GM23338 (cell line): ENCODE data around the gene SERAC1. TPM values are rescaled to one million over a fixed set of nuclear protein-coding genes. Genes with fewer than 3 reads are reported as not detected.

Experiments
- ATAC-seq: fragments of 200-7000 bp; cut with Tn5 transposase; 3 replicates; pipeline ENCODE4 v1.9.1; 2020
- DNase-seq: peaks from one replicate; pipeline ENCODE4 v3.0.0-alpha.2; 2015; ENCODE audit warnings: low spot score
- H2AFZ ChIP-seq: fragments of 200-600 bp; sonication (generic); 2 replicates; pipeline ENCODE4 v1.8.0; 2016; ENCODE audit warnings: antibody characterized with exemption, mild to moderate bottlenecking, moderate library complexity
- H3F3A ChIP-seq: fragments of 200-600 bp; sonication (generic); replicated peaks from 2 replicates; pipeline ENCODE4 v1.8.0; 2017; ENCODE audit warnings: antibody characterized with exemption, mixed run types, low read depth
- H3K27ac ChIP-seq: fragments of 200-600 bp; sonication (generic); 2 replicates; pipeline ENCODE4 v1.6.1; 2016; ENCODE audit warnings: low read depth
- H3K27me3 ChIP-seq: fragments of 200-600 bp; sonication (generic); 2 replicates; pipeline ENCODE4 v1.8.0; 2016; ENCODE audit warnings: mild to moderate bottlenecking, mixed run types, moderate library complexity; ENCODE audit not compliant: insufficient read depth
- H3K36me3 ChIP-seq: fragments of 200-600 bp; sonication (generic); 2 replicates; pipeline ENCODE4 v1.8.0; 2016; ENCODE audit warnings: mild to moderate bottlenecking; ENCODE audit not compliant: insufficient read depth
- H3K4me1 ChIP-seq: fragments of 200-600 bp; sonication (generic); 2 replicates; pipeline ENCODE4 v1.8.0; 2016; ENCODE audit warnings: mild to moderate bottlenecking, moderate library complexity; ENCODE audit not compliant: insufficient read depth
- H3K4me2 ChIP-seq: fragments of 200-600 bp; sonication (generic); 2 replicates; pipeline ENCODE4 v1.7.1; 2017; ENCODE audit warnings: mixed run types
- H3K4me3 ChIP-seq: fragments of 200-600 bp; sonication (generic); 2 replicates; pipeline ENCODE4 v1.6.1; 2016; ENCODE audit warnings: mixed run types
- H3K79me2 ChIP-seq: fragments of 200-600 bp; sonication (generic); replicated peaks from 2 replicates; pipeline ENCODE4 v1.8.0; 2017; ENCODE audit warnings: mild to moderate bottlenecking; ENCODE audit not compliant: insufficient read depth
- H3K9me2 ChIP-seq: fragments of 200-600 bp; sonication (generic); 2 replicates; pipeline ENCODE4 v1.8.0; 2017; ENCODE audit not compliant: insufficient read depth
- H4K20me1 ChIP-seq: fragments of 200-600 bp; sonication (generic); replicated peaks from 2 replicates; pipeline ENCODE4 v1.8.0; 2017; ENCODE audit warnings: mild to moderate bottlenecking; ENCODE audit not compliant: insufficient read depth
- H3K27ac Mint-ChIP-seq: 2 replicates; pipeline ENCODE4 v1.8.0; 2020; ENCODE audit warnings: inconsistent platforms, mild to moderate bottlenecking, moderate library complexity, mixed read lengths
- H3K27me3 Mint-ChIP-seq: 3 replicates; pipeline ENCODE4 v1.8.0; 2022; ENCODE audit warnings: low read depth, mild to moderate bottlenecking, moderate library complexity, mixed read lengths, inconsistent platforms; ENCODE audit not compliant: insufficient read depth, poor library complexity
- H3K36me3 Mint-ChIP-seq: 3 replicates; pipeline ENCODE4 v1.8.0; 2021; ENCODE audit warnings: low read depth, mild to moderate bottlenecking, inconsistent platforms, moderate library complexity, mixed read lengths
- H3K4me1 Mint-ChIP-seq: 3 replicates; pipeline ENCODE4 v1.8.0; 2020; ENCODE audit warnings: mild to moderate bottlenecking, inconsistent platforms, mixed read lengths
- H3K4me3 Mint-ChIP-seq: 3 replicates; pipeline ENCODE4 v1.8.0; 2021; ENCODE audit warnings: moderate library complexity, mild to moderate bottlenecking, inconsistent platforms, mixed read lengths
- H3K9me3 Mint-ChIP-seq: 3 replicates; pipeline ENCODE4 v1.8.0; 2020; ENCODE audit warnings: moderate library complexity, mild to moderate bottlenecking, inconsistent platforms, mixed read lengths
- CREB1 ChIP-seq: fragments of 250-450 bp; sonication (Bioruptor Pico); IDR thresholded peaks from 2 replicates; pipeline ENCODE4 v1.5.0; 2020; ENCODE audit warnings: low read depth, mild to moderate bottlenecking, moderate library complexity
- CTCF ChIP-seq, 2 experiments: fragments of 200-600 bp in 1 of 2; sonication (generic) in 1 of 2; conservative IDR thresholded peaks; 2 replicates each; pipeline versions ENCODE4 v1.5.1 to v1.6.1; 2016 to 2017; ENCODE audit warnings: antibody characterized with exemption in 2 of 2, low read depth in 2 of 2, mild to moderate bottlenecking in 2 of 2, moderate library complexity in 1 of 2
- ETS1 ChIP-seq: IDR thresholded peaks from 2 replicates; pipeline ENCODE4 v1.6.1; 2016; ENCODE audit warnings: antibody characterized with exemption
- EZH2 ChIP-seq: fragments of 200-600 bp; sonication (generic); IDR thresholded peaks from one replicate; pipeline ENCODE4 v1.8.0; 2017; ENCODE audit warnings: antibody characterized with exemption, mild to moderate bottlenecking, low read depth; ENCODE audit not compliant: unreplicated experiment
- EZH2phosphoT487 ChIP-seq: fragments of 200-600 bp; sonication (generic); IDR thresholded peaks from one replicate; pipeline ENCODE4 v1.8.1; 2018; ENCODE audit warnings: antibody characterized with exemption; ENCODE audit not compliant: unreplicated experiment
- JUNB ChIP-seq: IDR thresholded peaks from one replicate; pipeline ENCODE4 v1.6.1; 2016; ENCODE audit warnings: antibody characterized with exemption; ENCODE audit not compliant: unreplicated experiment
- NANOG ChIP-seq: IDR thresholded peaks from 2 replicates; pipeline ENCODE4 v1.6.1; 2016; ENCODE audit warnings: antibody characterized with exemption, borderline replicate concordance
- POLR2AphosphoS5 ChIP-seq: IDR thresholded peaks from 2 replicates; pipeline ENCODE4 v1.6.1; 2016; ENCODE audit warnings: antibody characterized with exemption, low read depth
- REST ChIP-seq: IDR thresholded peaks from one replicate; pipeline ENCODE4 v1.6.1; 2018; ENCODE audit warnings: antibody characterized with exemption; ENCODE audit not compliant: unreplicated experiment
- STAT1 ChIP-seq: IDR thresholded peaks from one replicate; pipeline ENCODE4 v1.6.1; 2016; ENCODE audit warnings: antibody characterized with exemption; ENCODE audit not compliant: unreplicated experiment
- ZNF114 ChIP-seq: fragments of 250-450 bp; sonication (Bioruptor Pico); IDR thresholded peaks from 2 replicates; pipeline ENCODE4 v1.5.0; 2020; ENCODE audit warnings: mild to moderate bottlenecking, moderate library complexity
- ZNF331 ChIP-seq: fragments of 250-450 bp; sonication (Bioruptor Pico); IDR thresholded peaks from 2 replicates; pipeline ENCODE4 v1.5.0; 2020; ENCODE audit warnings: low read depth, mild to moderate bottlenecking, moderate library complexity
- ZNF462 ChIP-seq: fragments of 250-450 bp; sonication (Bioruptor Pico); IDR thresholded peaks from 2 replicates; pipeline ENCODE4 v1.5.0; 2020; ENCODE audit warnings: mild to moderate bottlenecking, moderate library complexity
- polyA plus RNA-seq: library from polyadenylated mRNA; unstranded; fragments of >200 nt; fragmentation: Nextera tagmentation; extraction: Ambion mirVana; gene quantifications from 2 replicates; pipeline ENCODE4 v1.2.1, GENCODE V29; 2016
- total RNA-seq: library from RNA; depleted of rRNA; stranded (reverse); fragments of >200 nt; shearing (Covaris generic); gene quantifications from 2 replicates; pipeline ENCODE4 v1.2.3, GENCODE V29; 2014

The SERAC1 gene
- total and polyA plus RNA-seq, 2 experiments from 2014 or later: 5.1 to 8.4 TPM

GRCh38 chr6:158188591-158188990, 20.5 kb upstream of the SERAC1 start:
- Histone ChIP-seq H3K4me3 (no peak overlapping the region), H3K4me1 (peaks cover 3% of the 10 kb centered on the region; the same call in 1 of the 2 replicates), H3K27me3 (no peaks in the 10 kb centered on the region), H2AFZ (no peak overlapping the region), H3K79me2 (no peaks in the 10 kb centered on the region), H3F3A (no peaks in the 10 kb centered on the region), H4K20me1 (no peaks in the 10 kb centered on the region), H3K36me3 (no peaks in the 10 kb centered on the region), H3K4me2 (no peak overlapping the region), H3K9me2 (no peaks in the 10 kb centered on the region), H3K27ac (no peak overlapping the region)
- peaks cover 1% of the 10 kb centered on the region for H3K27me3 Mint-ChIP-seq
- no peak for ATAC-seq
- no peak overlapping the region for H3K27ac Mint-ChIP-seq
- TF ChIP-seq CTCF (conservative IDR thresholded peaks at IDR 0.05; ENCODE audit: low read depth in 2 of 2) (no peak), EZH2 (no peak), EZH2phosphoT487 (no peak), ZNF462 (CRISPR knock-in tag) (no peak), ETS1 (no peak), CREB1 (CRISPR knock-in tag) (no peak), STAT1 (no peak), ZNF331 (CRISPR knock-in tag) (no peak), NANOG (no peak), ZNF114 (CRISPR knock-in tag) (no peak), REST (no peak), JUNB (no peak), POLR2AphosphoS5 (no peak)
- no peak for DNase-seq
- no peak overlapping the region for H3K4me3 Mint-ChIP-seq
- peaks cover 5% of the 10 kb centered on the region; the same call in 2 of the 3 replicates for H3K4me1 Mint-ChIP-seq
- peaks cover 13% of the 10 kb centered on the region for H3K9me3 Mint-ChIP-seq
- peaks cover 28% of the 10 kb centered on the region for H3K36me3 Mint-ChIP-seq
